ENCODE results near the gene SDK2.

GRCh38 chr17:73588891-73589290, 55.4 kb downstream of the SDK2 start:
- TF ChIP-seq CTCF (IDR thresholded peaks at IDR 0.05; ENCODE audit: low read depth, low read length, poor library complexity, severe bottlenecking) (no peak), EZH2phosphoT487 (IDR thresholded peaks at IDR 0.05; ENCODE audit: borderline replicate concordance, low read length) (no peak)

Data from DOHH2 (cell line).